Activated T-cell treated with anti-CD3 and anti-CD28 coated beads, Interleukin-2, amount 50 U/mL, for 24 hours (primary cell): ENCODE data around the gene LSS.

Experiments
- DNase-seq: peaks from one replicate; pipeline ENCODE4 v3.0.0-alpha.2; 2020
- H3K27ac Mint-ChIP-seq: 2 replicates; pipeline ENCODE4 v1.8.0; 2020; ENCODE audit warnings: mild to moderate bottlenecking, mixed read lengths
- H3K27me3 Mint-ChIP-seq: 2 replicates; pipeline ENCODE4 v1.8.0; 2020; ENCODE audit warnings: mixed read lengths
- H3K36me3 Mint-ChIP-seq: 2 replicates; pipeline ENCODE4 v1.8.0; 2020; ENCODE audit warnings: low read depth, mixed read lengths
- H3K4me1 Mint-ChIP-seq: 2 replicates; pipeline ENCODE4 v1.8.0; 2020; ENCODE audit warnings: low read depth, mixed read lengths
- H3K4me3 Mint-ChIP-seq: 2 replicates; pipeline ENCODE4 v1.8.0; 2020; ENCODE audit warnings: mild to moderate bottlenecking, moderate library complexity, mixed read lengths
- H3K9me3 Mint-ChIP-seq: 2 replicates; pipeline ENCODE4 v1.8.0; 2020; ENCODE audit warnings: mixed read lengths

LSS gene

DNA sequence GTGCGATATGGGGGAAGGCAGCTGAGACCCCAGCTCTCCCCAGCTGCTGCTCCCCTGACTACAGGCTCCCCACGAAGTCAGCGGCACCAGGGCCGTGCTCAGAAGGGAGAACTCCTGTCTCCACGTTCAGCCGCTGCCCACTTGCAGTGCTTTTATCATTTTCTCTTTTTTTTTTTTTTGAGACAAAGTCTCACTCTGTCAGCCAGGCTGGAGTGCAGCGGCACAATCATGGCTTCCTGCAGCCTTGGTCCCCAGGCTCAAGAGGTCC lies 72.3 kb downstream of the LSS start:
- H3K27me3 Mint-ChIP-seq, result no peaks in the 10 kb centered on the region

DNA sequence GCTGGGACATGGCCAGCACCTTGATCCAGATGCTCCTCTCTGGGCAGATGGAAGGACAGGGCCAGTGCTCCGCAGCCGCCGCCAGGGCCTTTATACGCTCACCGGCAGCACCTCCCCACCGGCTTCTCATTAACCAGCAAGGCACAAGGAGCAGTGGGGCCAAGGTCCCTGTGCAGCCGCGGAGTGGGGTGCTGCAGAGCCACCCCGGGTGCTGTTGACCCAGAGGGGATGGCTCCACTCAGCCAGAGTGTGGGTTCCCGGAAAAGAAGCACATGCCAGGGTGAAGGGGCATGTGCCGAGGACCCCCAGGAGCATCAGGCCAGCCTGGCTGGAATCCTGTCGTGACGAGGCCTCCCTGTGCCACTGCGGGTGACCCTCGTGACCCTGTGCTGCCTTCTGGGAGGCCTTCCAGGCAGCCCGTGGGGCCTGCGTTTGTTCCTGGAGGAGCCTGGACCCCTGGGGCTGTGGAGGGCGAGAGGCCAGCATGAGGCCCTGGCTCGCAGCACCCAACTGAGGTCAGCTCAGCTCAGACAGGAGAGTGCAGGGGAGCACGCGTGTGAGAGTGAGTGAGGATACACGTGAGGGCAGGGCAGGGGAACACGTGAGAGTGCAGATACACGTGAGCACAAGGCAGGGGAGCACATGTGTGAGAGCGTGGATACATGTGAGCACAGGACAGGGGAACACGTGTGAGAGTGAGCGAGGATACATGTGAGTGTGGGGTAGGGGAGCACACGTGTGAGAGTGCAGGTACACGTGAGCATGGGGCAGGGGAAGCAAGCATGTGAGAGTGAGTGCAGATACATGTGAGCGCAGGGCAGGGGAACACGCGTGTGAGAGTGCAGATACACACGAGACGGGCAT lies 72.8 kb downstream of the LSS start, which contains the start of gene FTCD:
FTCD (minus strand) TSS at position 66 of the 864 bp plus-strand sequence; CDS start at position 10, 56 bp downstream.
- no peaks in the 10 kb centered on the region for H3K36me3 Mint-ChIP-seq
- H3K4me3 Mint-ChIP-seq, result no peak within 1 kb of the TSS
- no peak within 1 kb of the TSS for H3K27ac Mint-ChIP-seq
- peak; percentile 8 for DNase-seq
- H3K9me3 Mint-ChIP-seq, result no peaks in the 10 kb centered on the region
- no peaks in the 10 kb centered on the region for H3K27me3 Mint-ChIP-seq
- H3K4me1 Mint-ChIP-seq, result no peaks in the 10 kb centered on the region

More for the DNA sequence above, 72.3 kb downstream of the LSS start:
- Mint-ChIP-seq H3K27ac (no peak overlapping the region), H3K4me3 (no peak overlapping the region), H3K36me3 (no peaks in the 10 kb centered on the region), H3K9me3 (no peaks in the 10 kb centered on the region), H3K4me1 (no peaks in the 10 kb centered on the region)
- DNase-seq, result no peak

DNA sequence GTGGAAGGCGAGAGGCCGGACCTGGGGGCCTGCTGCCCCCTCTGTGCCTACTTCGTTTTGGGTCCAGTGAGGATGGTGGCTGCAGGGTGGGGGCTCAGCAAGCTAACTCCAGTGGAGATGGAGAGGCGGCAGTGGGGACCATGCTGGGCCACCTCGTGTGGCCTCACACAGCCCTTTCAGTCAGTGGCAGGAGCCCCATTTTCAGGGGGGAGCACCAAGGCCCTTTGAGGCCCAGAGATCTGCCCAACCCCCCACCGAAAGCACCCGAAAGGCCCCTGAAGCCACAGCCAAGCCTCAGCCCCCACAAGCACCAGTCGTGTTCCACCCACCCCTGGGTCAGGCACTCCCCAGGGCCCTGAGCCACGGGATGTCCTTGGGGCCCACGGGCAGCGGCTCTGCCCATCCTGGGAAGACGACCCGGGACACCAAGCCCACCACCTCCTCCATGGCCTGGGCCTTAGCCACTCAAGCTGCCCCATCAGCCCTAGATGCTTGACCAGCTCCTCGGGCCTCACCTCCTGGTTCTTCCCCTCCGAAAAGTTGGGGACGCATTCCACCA lies 73.5 kb downstream of the LSS start:
- no peak overlapping the region for H3K4me3 Mint-ChIP-seq
- H3K4me1 Mint-ChIP-seq, result no peaks in the 10 kb centered on the region
- DNase-seq, result peak; percentile 26
- no peaks in the 10 kb centered on the region for H3K27me3 Mint-ChIP-seq
- H3K27ac Mint-ChIP-seq, result no peak overlapping the region
- H3K36me3 Mint-ChIP-seq, result no peaks in the 10 kb centered on the region
- H3K9me3 Mint-ChIP-seq, result no peaks in the 10 kb centered on the region

DNA sequence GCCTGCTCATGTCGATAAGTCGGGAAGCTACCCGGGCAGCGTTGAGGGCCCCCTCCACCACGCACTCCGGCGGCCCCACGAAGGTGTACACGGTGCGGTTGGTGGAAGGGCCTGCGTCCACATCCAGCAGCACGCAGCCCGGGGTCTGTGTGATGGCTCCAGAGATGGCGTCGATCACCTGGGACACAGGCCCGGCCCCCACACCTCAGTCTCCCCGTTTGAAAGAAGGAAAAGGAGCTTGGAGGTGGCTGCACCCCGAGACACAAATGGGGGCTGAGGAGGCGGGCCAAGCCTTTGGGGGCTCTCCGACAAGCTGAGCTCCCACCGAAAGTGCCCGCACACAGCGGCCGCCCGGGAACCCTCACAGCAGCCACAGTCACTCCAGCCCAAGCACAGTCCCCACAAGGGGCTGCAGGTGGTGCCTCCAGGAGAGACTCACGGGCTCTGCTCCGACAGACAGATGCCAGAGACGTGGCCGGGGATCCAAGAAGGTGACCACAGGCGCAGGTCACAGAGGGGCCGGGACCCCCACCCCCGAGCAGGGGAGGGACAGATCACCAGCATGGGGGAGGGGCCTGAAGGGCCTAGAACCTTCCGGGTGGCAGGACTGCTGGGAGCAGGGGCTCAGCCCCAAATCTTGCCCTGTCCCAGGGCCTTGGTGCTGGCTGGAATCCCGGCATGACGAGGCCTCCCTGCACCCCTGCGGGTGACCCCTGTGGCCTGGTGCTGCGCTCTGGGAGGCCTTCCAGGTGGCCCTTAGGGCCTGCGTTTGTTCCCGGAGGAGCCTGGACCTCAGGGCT lies 74.2 kb downstream of the LSS start:
- H3K4me3 Mint-ChIP-seq, result no peak overlapping the region
- H3K27ac Mint-ChIP-seq, result no peak overlapping the region
- H3K9me3 Mint-ChIP-seq, result no peaks in the 10 kb centered on the region
- no peaks in the 10 kb centered on the region for H3K4me1 Mint-ChIP-seq
- H3K36me3 Mint-ChIP-seq, result no peaks in the 10 kb centered on the region
- peak; percentile 19 for DNase-seq
- no peaks in the 10 kb centered on the region for H3K27me3 Mint-ChIP-seq

DNA sequence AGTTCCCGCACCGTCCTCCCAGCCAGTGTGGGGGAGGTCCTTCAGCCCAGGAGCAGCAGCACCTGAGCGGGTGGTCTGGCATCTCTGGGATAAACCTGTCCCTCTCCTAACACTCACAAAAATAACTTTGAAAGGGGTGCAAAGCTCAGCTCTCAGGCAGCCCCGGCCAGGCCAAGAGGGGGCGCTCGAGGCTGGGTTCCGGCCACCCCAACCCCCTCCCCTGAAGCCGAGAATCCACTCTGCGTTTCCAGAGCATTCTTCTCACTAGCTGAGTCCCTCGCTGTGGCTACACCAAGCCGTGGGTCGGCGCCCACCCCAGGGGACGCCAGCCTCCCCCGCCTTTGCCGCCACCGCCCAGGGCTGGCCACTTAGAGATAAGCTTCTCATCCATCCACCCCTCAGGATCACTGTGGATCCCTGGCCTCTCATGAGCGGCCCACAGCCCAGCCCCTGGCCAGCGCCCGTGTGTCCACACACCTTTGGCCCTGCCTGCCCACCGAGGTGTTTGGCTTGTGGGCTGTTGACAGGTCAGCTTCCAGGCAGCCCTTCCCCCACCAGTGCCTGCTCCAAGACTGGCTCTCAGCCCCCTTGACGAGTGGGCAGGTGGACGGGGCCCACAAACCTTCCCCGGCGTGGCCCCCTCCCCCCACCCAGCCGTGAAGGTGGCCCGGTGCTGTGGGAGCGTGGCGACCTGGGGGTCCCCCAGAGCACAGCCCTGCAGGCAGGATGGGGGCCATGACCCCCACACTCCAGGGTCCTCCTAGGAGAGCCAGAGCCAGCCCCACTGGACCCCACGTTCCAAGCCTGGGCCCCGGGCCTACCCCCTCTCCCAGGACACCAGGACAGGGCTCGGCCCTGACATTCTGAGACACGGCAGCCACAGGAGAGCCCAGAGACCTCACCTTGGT lies 75.1 kb downstream of the LSS start:
- H3K4me1 Mint-ChIP-seq, result no peaks in the 10 kb centered on the region
- H3K9me3 Mint-ChIP-seq, result no peaks in the 10 kb centered on the region
- no peaks in the 10 kb centered on the region for H3K36me3 Mint-ChIP-seq
- H3K27me3 Mint-ChIP-seq, result no peaks in the 10 kb centered on the region
- no peak overlapping the region for H3K4me3 Mint-ChIP-seq
- no peak overlapping the region for H3K27ac Mint-ChIP-seq
- DNase-seq, result peak; percentile 21

DNA sequence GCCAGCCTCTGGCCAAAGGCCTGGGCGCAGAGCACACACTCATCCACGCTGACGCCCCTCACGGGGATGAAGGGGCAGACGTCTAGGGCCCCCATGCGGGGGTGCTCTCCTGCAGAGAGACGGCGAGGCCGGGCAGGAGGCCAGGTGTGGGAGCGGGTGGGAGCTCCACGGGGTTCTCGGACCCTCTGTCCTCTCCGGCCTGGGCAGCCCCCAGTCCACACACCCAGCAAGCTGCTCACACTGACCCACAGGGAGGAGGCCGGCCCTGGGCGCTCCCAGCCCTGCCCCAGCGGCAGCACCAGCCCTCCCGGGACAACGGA lies 75.7 kb downstream of the LSS start:
- peak; percentile 12 for DNase-seq
- Mint-ChIP-seq H3K27me3 (no peaks in the 10 kb centered on the region), H3K4me3 (no peak overlapping the region), H3K27ac (no peak overlapping the region), H3K9me3 (no peaks in the 10 kb centered on the region), H3K36me3 (no peaks in the 10 kb centered on the region), H3K4me1 (no peaks in the 10 kb centered on the region)

DNA sequence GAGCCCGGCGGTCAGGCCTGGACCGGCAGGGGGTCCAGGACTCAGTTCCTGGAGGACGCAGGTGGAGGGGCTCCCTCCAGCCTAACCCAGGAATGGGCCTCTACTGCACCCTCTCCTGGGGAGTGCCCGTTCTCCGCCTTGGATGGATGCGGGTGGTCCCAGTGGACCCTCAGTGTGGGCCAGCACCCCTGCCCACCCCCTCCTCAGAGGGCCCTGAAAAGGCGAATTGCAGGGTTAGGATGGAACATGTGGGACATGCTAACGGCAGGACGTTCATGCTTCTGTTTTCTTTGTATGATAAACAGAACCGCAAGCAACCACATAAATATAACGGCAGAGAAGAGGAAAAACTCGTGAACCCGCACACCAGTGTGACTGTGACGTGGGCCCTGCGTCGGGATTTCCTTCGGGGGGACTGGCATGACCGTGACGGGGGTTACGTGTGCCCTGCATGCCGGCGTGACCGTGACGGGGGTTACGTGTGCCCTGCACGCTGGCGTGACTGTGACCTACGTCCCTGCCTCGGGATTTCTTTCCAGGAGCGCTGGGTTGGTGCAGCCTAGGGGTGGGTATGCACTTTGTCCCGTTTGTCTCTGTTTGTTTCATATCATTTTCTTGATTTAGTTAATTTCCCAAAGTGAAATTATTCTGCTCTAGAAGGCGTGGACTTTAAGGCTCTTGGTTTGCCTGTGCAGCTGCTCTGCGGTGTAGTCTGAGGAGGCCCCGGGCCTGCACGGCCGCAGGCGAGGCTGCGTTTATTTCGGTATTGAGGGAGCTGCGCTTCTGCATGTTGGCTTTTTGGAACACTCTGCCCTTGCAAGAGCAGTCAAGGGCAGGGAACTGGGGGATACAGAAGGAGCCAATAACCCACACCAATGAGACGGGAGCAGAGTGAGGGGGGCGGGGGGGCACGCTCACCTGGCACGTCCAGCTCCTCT lies 76.3 kb downstream of the LSS start:
- Mint-ChIP-seq H3K27me3 (no peaks in the 10 kb centered on the region), H3K36me3 (no peaks in the 10 kb centered on the region), H3K4me3 (no peak overlapping the region), H3K9me3 (no peaks in the 10 kb centered on the region), H3K4me1 (no peaks in the 10 kb centered on the region), H3K27ac (no peak overlapping the region)
- DNase-seq, result peak; percentile 17

DNA sequence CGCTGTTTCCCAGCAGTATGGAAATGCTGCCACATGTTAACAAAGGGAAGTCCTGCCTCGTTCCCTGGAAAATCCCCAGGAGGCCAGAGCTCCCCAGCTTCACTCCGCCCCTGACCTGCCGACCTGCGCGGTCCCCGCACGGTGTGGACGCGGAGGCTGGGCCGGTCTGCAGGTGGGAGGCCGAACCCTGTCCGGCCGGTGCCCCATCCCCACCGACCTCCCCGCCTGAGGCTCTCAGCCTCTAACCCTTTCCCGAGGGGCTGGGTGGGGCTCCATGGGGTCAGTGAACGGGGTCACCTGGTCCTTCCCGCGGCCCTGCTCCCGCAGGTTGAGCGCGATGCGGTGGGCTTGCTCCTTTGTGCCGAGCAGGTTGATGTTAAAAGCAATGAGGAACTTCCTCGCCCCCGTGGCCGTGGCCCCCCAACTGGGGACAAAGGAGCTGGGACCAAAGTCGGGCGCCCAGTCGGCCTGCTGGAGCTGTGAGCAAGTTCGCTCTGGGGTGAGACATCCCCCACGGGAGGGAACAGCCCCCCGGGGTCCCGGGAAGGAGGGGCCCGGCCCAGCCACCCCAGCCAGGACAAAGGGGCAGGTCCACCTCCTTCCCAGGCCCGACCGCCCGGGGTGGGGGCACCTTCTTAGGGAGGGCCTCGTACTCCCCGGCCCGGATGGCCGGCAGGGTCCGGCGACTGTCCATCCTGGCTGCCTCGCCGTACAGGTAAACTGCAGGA lies 77.1 kb downstream of the LSS start:
- DNase-seq, result peak; percentile 9
- Mint-ChIP-seq H3K36me3 (no peaks in the 10 kb centered on the region), H3K9me3 (no peaks in the 10 kb centered on the region), H3K4me1 (no peaks in the 10 kb centered on the region), H3K4me3 (no peak overlapping the region), H3K27me3 (no peaks in the 10 kb centered on the region), H3K27ac (no peak overlapping the region)

DNA sequence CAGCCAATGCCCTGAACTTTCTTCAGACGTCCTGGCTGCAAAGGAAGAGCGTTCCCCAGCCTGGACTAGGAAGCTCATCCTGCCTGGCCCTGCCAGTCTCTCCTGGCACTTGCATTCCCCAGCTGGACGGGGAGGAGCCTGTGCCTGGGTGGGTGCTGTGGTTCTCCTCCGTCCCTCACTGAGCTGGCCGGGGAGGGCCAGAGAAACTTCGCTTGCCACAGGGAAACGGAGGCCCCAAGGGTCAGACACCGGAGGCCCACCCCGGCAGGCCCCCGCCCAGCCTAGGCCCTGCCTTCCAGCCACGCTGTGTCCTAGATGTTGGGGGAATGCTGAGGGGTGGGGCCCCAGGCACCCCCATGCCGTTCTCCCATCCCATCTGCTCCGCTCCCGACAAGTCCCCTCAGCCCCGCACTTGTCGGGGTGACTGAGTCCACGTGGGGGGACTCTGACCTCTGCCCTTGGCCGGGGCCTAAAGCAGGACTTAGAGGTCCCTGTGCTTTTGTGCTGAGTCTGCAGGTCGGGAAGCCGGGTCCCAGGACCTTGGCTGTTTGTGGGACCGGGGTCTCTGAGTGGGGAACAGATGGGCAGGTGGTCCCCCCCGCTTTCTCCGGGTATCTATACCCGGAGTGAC lies 78.0 kb downstream of the LSS start:
- DNase-seq, result no peak
- Mint-ChIP-seq H3K36me3 (no peaks in the 10 kb centered on the region), H3K9me3 (no peaks in the 10 kb centered on the region), H3K27me3 (no peaks in the 10 kb centered on the region), H3K4me1 (no peaks in the 10 kb centered on the region), H3K27ac (no peak overlapping the region), H3K4me3 (no peak overlapping the region)

DNA sequence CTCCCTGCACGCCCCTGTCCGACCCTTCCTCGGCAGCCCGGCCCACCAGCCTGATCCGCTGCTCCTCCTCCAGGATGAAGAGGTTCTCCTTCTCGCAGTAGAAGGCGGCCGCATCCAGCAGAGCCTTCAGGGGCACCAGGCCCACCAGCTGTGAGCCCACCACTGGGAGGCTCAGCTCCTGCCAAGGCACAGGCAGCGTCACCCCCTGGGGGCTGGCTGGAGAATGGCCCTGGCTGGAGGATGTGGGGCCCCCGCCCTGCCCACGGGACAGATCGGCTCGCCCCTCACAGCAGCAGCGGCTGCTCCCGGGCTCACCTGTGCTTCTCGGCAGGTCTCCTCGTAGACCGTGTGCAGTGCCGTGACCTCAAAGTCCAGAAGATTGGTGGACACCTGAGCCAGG lies 78.5 kb downstream of the LSS start:
- Mint-ChIP-seq H3K4me3 (no peak overlapping the region), H3K27me3 (no peaks in the 10 kb centered on the region), H3K9me3 (no peaks in the 10 kb centered on the region), H3K36me3 (no peaks in the 10 kb centered on the region), H3K4me1 (no peaks in the 10 kb centered on the region), H3K27ac (no peak overlapping the region)
- no peak for DNase-seq

DNA sequence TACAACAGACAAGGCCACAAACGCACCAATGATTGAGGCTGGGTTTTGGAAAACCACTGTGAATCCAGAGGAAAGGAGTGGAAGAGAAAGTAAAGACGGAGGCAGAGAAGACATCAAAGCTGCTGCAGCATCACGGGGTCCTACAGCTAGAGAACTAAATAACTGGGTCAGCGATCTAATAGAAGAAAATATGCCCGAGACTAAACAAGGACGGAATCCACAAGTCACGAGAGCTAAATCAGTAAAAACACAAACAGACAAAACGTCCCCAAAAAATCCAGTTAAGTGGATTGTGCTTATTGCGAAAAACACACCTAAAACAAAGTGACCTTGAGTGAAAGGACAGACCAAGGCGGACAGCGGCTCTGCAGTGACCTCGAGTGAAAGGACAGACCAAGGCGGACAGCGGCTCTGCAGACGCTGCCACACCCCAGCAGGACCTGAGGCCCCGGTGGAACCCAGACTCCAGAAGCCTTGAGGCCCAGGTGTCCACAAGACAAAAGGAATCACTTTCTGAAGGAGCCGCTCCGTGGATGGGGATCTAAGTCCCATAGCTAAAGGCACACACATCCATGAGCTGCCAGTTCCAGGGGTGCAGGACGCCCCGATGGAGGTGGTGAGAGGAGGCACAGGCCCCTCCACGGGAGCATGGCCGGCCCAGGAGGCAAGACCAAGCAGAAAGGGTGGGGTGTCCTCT lies 79.2 kb downstream of the LSS start:
- H3K27ac Mint-ChIP-seq, result no peak overlapping the region
- no peaks in the 10 kb centered on the region for H3K27me3 Mint-ChIP-seq
- peaks cover 4% of the 10 kb centered on the region for H3K4me1 Mint-ChIP-seq
- no peak for DNase-seq
- H3K4me3 Mint-ChIP-seq, result no peak overlapping the region
- no peaks in the 10 kb centered on the region for H3K9me3 Mint-ChIP-seq
- H3K36me3 Mint-ChIP-seq, result no peaks in the 10 kb centered on the region

DNA sequence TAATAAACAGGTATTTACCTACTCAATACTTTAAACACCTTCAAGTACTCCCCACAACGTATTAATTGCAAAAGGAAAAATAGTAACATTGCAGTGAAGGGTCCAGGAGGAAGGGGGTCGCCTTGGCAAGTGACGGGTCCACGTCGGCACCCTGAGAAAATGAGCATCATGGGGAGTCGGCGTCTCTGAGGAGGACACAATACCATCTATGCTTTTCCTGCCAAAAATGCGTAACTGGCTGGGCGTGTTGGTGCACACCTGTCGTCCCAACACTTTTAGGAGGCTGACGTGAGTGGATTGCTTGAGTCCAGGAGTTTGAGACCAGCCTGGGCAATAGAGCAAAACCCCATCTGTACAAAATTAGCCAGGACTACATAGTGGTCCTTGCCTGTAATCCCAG lies 80.5 kb downstream of the LSS start:
- peaks cover 12% of the 10 kb centered on the region for H3K4me1 Mint-ChIP-seq
- no peaks in the 10 kb centered on the region for H3K9me3 Mint-ChIP-seq
- no peak overlapping the region for H3K4me3 Mint-ChIP-seq
- no peak overlapping the region for H3K27ac Mint-ChIP-seq
- H3K36me3 Mint-ChIP-seq, result no peaks in the 10 kb centered on the region
- DNase-seq, result no peak
- no peaks in the 10 kb centered on the region for H3K27me3 Mint-ChIP-seq
